ENCODE results near the gene RGS9.

RGS9 gene

DNA sequence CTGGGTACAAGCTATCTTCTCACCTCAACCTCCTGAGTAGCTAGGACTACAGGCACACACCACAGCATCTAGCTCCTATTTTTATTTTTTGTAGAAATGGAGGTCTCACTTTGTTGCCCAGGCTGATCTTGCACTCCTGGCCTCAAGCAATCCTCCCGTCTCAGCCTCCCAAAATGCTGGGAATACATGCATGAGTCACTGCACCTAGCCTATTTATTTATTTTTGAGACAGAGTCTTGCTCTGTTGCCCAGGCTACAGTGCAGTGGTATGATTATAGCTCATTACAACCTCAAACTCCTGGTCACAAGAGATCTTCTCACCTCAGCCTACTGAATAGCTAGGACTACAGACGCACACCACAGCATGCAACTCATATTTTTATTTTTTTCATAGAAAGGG lies 40.1 kb upstream of the RGS9 start:
- DNase-seq (ENCODE audit: low read depth): no peak
- TF ChIP-seq, protein P1, sequence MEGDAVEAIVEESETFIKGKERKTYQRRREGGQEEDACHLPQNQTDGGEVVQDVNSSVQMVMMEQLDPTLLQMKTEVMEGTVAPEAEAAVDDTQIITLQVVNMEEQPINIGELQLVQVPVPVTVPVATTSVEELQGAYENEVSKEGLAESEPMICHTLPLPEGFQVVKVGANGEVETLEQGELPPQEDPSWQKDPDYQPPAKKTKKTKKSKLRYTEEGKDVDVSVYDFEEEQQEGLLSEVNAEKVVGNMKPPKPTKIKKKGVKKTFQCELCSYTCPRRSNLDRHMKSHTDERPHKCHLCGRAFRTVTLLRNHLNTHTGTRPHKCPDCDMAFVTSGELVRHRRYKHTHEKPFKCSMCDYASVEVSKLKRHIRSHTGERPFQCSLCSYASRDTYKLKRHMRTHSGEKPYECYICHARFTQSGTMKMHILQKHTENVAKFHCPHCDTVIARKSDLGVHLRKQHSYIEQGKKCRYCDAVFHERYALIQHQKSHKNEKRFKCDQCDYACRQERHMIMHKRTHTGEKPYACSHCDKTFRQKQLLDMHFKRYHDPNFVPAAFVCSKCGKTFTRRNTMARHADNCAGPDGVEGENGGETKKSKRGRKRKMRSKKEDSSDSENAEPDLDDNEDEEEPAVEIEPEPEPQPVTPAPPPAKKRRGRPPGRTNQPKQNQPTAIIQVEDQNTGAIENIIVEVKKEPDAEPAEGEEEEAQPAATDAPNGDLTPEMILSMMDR (IDR thresholded peaks at IDR 0.05; ENCODE audit: low read depth, low read length, missing control alignments): no peak
- no peak overlapping the region for H3K4me3 ChIP-seq (ENCODE audit: low read depth, low read length)
- in situ Hi-C loops (cut with HindIII; ENCODE audit: low sequenced_read_pairs): no loop called here

DNA sequence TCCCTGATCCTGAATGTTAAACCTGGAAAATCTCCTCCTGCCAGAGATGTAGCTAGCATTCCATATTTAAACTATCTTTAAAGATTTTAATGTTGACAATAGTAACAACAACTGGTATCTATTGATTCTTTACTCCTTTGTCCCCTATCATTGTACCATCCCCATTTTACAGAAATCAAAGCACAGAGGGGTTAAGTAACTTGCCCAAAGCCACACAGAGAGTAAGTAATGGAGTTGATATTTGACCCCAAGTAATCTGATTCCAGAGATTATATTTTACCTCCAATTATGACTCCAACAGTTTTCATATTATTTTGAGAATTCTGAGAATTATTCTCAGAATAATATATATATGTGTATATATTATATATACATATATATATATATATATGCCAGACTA lies 37.7 kb upstream of the RGS9 start:
- TF ChIP-seq, protein P1 (IDR thresholded peaks at IDR 0.05; ENCODE audit: low read depth, low read length, missing control alignments): no peak
- in situ Hi-C loops (cut with HindIII; ENCODE audit: low sequenced_read_pairs): no loop called here
- no peak for DNase-seq (ENCODE audit: low read depth)
- no peak overlapping the region for H3K4me3 ChIP-seq (ENCODE audit: low read depth, low read length)

DNA sequence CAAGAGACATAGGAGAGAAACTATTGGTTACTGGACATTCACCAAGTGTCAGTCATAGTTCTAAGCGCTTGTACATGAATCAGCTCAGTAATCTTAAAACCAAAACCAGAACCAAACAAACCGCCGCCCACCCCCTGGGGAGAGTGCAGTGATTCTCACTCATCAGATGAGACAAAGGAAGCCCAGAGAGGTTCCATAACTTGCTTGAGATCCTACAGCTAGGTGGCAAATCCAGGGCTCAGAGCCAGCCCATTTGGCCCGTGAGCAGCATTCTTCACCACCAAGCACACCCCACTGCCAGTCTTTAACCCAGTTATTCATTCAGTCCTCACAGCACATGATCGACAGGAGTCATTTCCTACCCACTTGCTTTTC lies 37.2 kb upstream of the RGS9 start:
- in situ Hi-C loops (cut with HindIII; ENCODE audit: low sequenced_read_pairs): no loop called here
- peak overlapping the region; percentile 35 for H3K4me3 ChIP-seq (ENCODE audit: low read depth, low read length)
- DNase-seq (ENCODE audit: low read depth): peak; percentile 85
- TF ChIP-seq, protein P1 (IDR thresholded peaks at IDR 0.05; ENCODE audit: low read depth, low read length, missing control alignments): no peak

DNA sequence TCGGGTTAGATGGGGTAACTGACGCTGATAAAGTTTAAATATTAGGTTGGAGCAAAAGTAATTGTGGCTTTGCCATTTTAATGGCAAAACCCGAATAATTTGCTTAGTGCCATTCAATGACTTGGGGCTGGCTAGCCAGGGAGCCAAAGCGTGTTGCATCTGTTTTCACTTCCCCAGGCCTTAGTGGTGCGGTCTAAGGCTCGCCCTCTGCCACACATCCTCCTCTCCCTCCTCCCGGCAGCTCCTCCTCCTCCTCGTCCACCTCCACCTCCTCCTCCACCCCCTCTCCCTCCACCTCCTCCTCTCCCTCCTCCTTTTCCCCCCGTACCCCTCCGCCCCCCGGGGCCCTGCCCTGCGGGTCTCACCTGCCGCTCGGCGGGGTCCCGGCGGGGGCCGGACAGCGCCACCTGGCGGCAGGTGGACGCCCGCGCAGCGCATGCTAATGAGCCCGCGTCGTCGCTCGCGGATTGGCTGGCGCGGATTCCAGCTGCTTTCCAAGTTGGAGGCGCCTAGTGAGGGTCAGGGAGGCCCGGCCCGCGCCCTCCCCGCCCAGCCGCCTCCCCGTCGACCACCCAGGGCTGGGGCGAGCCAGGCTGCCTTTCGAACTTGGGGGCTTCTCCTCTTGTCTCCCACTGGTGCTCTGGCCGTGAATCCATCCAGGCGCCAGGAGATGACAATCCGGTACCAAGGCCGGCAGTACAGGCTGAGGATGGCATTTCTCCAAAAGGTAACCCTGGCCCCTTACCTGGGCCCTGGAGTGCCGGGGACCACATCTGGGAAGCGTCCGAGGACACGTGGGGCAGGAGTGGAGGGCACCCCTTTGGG lies 36.6 kb upstream of the RGS9 start:
- TF ChIP-seq, protein P1 (IDR thresholded peaks at IDR 0.05; ENCODE audit: low read depth, low read length, missing control alignments): peak; percentile 79
- H3K4me3 ChIP-seq (ENCODE audit: low read depth, low read length): peak overlapping the region; percentile 35
- DNase-seq (ENCODE audit: low read depth): no peak
- in situ Hi-C loops (cut with HindIII; ENCODE audit: low sequenced_read_pairs): no loop called here

DNA sequence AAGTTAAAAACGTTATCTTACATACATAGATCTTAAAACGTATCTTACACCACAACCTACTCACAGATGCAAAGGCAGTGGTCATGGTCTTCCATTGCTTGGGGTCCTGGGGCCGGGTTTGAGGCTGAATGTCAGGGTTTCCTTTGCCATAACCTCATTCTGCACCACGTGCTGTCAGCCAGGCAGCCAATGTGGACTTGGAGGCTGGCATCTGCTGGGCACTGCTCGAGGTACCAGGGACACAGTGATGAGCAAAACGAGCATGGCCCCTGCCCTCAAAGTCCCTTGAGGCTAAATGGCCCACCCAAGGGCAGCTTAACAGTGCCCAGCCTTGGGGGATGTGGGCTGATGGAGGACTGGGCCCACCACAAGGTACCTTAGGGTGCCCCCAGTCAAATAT lies 35.8 kb upstream of the RGS9 start:
- no peak overlapping the region for H3K4me3 ChIP-seq (ENCODE audit: low read depth, low read length)
- TF ChIP-seq, protein P1 (IDR thresholded peaks at IDR 0.05; ENCODE audit: low read depth, low read length, missing control alignments): no peak
- in situ Hi-C loops (cut with HindIII; ENCODE audit: low sequenced_read_pairs): no loop called here
- DNase-seq (ENCODE audit: low read depth): no peak

DNA sequence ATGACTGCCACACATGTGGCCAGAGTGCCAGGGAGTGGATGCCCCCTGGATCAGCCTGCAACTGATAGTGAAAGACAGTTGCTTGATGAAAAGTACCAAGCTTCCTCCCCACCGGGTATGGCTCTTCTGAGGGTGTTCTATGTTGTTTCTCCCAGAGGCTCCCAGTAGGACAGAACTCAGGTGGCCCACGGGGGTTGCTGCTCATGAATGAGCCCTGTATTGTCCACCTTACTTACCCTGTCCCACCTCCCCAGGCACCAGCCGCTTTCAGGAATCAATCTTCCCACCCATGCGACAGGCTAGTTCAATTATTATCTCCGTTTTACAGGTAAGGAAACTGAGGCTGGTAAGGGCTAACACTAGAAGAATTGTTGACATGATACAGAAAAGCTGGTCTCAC lies 34.9 kb upstream of the RGS9 start:
- in situ Hi-C loops (cut with HindIII; ENCODE audit: low sequenced_read_pairs): no loop called here
- TF ChIP-seq, protein P1 (IDR thresholded peaks at IDR 0.05; ENCODE audit: low read depth, low read length, missing control alignments): no peak
- no peak for DNase-seq (ENCODE audit: low read depth)
- no peak overlapping the region for H3K4me3 ChIP-seq (ENCODE audit: low read depth, low read length)
